GM18526 (cell line): ENCODE results near the gene HLCS.

Experiments
- POLR2A ChIP-seq: IDR thresholded peaks from 3 replicates; pipeline ENCODE4 v1.6.1; 2011; ENCODE audit not compliant: insufficient read length; ENCODE audit errors: extremely low read depth

The HLCS gene

GRCh38 chr21:36932161-36932816 lies 34.2 kb downstream of the HLCS start:
- TF ChIP-seq POLR2A, result no peak

- no peak for TF ChIP-seq POLR2A
Measured at GRCh38 chr21:36929622-36930021, 36.8 kb downstream of the HLCS start.

- TF ChIP-seq POLR2A, result no peak
Measured at GRCh38 chr21:36928960-36929359, 37.5 kb downstream of the HLCS start.

GRCh38 chr21:36927719-36928117 lies 38.8 kb downstream of the HLCS start:
- no peak for TF ChIP-seq POLR2A

GRCh38 chr21:36926989-36927718 lies 39.3 kb downstream of the HLCS start:
- TF ChIP-seq POLR2A, result no peak

- TF ChIP-seq POLR2A, result no peak
Measured at GRCh38 chr21:36923270-36923669, 43.2 kb downstream of the HLCS start.

- no peak for TF ChIP-seq POLR2A
Measured at GRCh38 chr21:36922861-36923260, 43.6 kb downstream of the HLCS start.

GRCh38 chr21:36918291-36918690 lies 48.2 kb downstream of the HLCS start:
- no peak for TF ChIP-seq POLR2A

- TF ChIP-seq POLR2A, result no peak
Measured at GRCh38 chr21:36917471-36918158, 48.9 kb downstream of the HLCS start.

GRCh38 chr21:36916718-36917117 lies 49.8 kb downstream of the HLCS start:
- no peak for TF ChIP-seq POLR2A

GRCh38 chr21:36915696-36916245 lies 50.7 kb downstream of the HLCS start:
- TF ChIP-seq POLR2A, result no peak

- no peak for TF ChIP-seq POLR2A
Measured at GRCh38 chr21:36915014-36915695, 51.3 kb downstream of the HLCS start.

GRCh38 chr21:36914244-36915013 lies 52.0 kb downstream of the HLCS start:
- TF ChIP-seq POLR2A, result no peak

GRCh38 chr21:36913247-36914169 lies 53.0 kb downstream of the HLCS start:
- no peak for TF ChIP-seq POLR2A
